Stimulated activated CD4-positive, alpha-beta T cell treated with anti-CD3 and anti-CD28 coated beads, Interleukin-15, amount 100 ng/mL, for 1 hour (primary cell): ENCODE measurements around the gene OLFM1.

Source experiments
- DNase-seq, 2 donors: peaks; one replicate each; pipeline ENCODE4 v3.0.0-alpha.2; 2020; ENCODE audit warnings: low read depth in 1 of 2, low spot score in 1 of 2

Gene OLFM1

GRCh38 chr9:135076143-135076875 is 11.2 kb upstream of the OLFM1 start:
- no peak for DNase-seq

- no peak for DNase-seq
Observed at GRCh38 chr9:135076876-135077430, 10.5 kb upstream of the OLFM1 start.

GRCh38 chr9:135077497-135078200 is 9.8 kb upstream of the OLFM1 start:
- no peak for DNase-seq

DNA sequence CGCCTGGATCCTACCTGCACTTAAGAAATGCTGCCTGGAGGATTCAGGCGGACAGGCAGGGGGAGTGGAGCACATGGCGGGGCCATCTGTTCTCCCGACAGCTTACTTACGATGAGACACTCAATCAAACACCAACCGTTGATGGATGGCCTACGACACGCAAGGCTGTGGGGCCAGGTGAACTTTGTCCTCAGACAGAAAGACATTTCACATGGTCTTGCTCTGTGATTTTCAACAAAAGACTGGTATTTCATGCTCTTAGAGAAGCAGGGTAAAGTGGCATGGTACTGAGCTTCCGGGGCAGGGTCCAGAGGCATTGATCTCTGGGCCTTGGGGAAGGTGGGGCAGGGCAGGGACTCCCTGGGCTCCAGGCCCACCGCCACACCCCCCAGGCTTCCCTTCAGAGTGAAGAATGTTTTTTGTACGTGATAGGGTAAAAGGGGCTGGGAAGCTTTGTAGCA is 9.1 kb upstream of the OLFM1 start:
- DNase-seq: no peak

DNA sequence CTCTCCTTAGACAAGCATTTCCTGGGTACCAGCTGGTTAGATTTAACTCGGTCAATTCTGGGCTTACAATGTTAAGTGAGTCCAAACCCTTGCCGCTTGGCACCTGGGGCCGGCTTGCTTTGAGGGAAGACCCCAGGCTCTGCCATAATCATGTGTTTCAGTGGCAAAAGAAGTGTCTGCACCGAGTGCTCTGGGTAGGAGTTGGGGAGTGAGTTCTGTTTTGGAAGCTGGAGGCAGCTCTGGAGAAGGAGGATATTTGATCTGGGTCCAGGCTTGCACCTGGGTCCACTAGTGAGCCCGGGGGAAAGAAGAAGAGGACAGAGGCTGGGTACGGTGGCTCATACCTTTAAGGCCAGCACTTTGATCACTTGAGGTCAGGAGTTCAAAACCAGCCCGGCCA is 8.4 kb upstream of the OLFM1 start:
- DNase-seq: no peak

DNA sequence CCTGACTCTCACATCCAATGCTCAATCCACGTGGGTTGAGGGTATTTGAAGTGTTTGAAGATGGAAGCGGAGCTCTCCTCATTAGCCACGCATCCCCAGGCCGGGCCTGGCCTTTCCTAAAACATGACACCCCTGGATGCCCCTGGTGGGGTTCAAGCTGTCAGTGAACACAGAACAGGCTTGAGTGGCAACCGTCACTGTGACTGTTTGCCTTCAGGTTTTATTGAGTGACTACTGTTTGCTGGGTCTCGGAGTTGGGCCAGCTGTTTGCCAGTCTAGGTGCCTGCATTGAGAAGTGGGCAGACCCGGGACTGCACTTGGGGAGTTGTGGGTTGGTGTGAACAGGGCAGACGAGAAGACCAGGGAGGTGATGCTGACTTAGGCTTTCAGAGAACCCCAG is 7.8 kb upstream of the OLFM1 start:
- no peak for DNase-seq

- DNase-seq: no peak
Observed at GRCh38 chr9:135080286-135081263, 6.9 kb upstream of the OLFM1 start.

DNA sequence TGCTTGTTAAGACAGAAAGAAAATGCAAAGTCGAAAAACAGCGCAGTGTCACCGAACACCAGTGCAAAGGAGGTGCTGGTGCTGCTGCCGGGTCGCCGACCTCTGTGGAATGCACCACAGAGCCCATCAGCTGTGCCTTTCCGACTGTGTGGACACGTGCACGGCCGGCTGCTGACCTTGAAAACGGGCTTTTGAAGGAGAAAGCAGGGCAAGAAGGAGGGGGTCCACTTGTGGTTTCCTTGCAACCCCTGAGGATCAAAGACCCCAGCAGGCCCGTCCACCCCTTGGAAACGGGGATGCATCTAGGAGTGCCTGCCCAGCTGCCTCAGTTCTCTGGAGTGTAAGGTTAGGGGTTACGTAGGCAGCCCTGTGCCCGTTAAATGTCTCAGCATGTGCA is 6.2 kb upstream of the OLFM1 start:
- no peak for DNase-seq

DNA sequence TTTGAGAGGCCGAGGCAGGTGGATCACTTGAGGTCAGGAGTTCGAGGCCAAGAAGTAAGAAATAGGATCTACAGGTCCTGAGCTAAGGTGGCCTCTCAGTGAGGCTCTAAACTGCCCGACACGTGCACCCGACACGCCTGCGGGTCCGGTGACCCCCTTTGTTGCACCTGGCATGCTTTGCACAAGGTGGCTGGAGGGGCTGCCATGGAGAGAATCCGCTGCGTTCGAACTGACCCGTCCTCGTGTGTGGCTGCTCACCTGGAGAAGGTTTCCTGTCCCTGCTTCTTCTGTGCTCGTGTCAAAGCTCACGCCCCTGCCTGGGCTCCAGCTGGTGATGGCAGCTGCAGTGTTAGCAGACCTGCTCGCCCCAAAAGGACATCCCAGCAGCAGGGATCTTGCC is 5.7 kb upstream of the OLFM1 start:
- no peak for DNase-seq

DNA sequence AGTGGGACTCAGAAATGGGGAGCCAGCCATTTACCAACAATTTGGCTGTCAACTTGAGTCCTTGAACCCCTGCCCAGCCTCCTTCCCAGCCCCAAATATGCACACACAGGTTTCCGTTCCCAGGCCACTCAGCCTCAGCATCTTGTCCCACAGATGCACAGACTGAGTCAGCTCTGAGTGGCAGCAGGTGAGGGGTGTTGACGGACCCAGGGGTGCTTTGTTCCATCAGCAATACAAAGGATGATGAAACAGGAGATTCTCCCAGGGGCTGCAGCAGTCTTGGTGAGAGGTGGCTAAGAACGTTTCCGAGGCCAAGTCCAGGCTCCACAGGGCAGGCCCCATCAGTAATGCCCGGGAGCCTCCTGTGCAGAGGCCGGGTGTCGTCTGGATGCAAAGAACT is 4.9 kb upstream of the OLFM1 start:
- DNase-seq: no peak

DNA sequence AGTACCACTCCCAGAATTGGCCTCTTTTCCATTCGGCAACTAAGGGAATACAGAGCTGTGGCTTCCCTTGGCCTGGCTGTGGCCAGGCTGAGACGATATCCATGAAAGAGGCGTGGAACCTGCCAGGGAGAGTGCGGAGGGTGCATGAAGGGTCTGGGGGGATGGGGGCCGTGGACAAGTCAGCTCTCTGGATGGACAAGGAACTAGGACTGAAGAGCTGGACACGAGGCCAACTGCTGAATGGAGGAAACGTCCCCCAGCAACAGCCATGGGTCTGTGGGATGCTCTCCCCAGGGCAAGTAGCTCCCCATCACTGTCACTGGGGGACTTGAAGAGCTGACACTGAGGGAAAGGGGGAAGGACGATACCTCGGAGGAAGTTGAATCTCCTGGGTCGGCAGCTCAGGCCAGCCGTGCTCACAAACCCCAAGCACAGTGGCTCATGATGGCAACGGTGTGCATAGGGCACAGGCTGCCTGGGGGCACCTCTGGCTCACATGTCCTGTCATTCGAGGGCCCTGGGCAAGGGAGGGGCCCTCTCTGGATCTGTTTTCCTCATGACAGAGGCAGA is 4.1 kb upstream of the OLFM1 start:
- DNase-seq: no peak

DNA sequence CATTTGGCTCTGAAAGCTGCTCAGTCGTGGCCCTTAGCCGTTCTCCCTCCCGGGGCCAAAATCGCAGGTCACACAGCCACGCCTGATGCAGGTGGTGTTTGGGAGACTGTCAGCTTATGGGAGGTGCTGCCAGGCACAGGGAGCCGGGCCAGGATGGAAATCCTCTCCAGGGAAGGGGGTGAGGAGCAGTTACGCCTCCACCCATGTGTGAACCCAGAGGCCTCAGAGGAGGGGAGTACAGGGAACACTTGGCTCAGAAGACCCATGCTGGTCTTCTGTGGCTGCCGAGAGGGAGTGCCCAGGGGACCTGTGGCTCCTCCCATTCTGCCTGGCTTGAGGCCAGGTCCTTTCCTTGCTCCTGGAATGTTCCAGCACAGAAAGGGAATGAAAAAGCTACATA is 3.6 kb upstream of the OLFM1 start:
- DNase-seq: no peak

DNA sequence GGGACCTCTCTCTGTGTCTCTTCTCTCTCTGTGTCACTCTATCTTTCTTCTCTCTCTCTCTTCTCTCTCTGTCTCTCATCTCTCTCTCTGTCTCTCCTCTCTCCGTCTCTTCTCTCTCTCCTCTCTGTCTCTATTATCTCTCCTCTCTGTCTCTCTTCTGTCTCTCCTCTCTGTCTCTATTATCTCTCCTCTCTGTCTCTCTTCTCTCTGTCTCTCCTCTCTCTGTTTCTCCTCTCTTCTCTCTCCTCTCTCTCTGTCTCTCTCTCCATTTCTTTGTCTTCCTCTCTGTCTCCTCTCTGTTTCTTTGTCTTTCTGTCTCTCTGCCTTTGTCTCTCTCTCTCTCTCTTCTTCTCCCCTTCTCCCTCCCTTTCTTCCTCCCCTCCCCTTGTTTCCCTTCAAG is 3.2 kb upstream of the OLFM1 start:
- DNase-seq: no peak

- DNase-seq: no peak
Observed at GRCh38 chr9:135084881-135085760, 2.3 kb upstream of the OLFM1 start.

GRCh38 chr9:135085830-135086546 is 1.5 kb upstream of the OLFM1 start:
- no peak for DNase-seq

GRCh38 chr9:135086597-135087488 is 625 bp upstream of the OLFM1 start:
- DNase-seq: no peak

GRCh38 chr9:135087899-135088347 is 455 bp downstream of the OLFM1 start:
- DNase-seq: no peak

DNA sequence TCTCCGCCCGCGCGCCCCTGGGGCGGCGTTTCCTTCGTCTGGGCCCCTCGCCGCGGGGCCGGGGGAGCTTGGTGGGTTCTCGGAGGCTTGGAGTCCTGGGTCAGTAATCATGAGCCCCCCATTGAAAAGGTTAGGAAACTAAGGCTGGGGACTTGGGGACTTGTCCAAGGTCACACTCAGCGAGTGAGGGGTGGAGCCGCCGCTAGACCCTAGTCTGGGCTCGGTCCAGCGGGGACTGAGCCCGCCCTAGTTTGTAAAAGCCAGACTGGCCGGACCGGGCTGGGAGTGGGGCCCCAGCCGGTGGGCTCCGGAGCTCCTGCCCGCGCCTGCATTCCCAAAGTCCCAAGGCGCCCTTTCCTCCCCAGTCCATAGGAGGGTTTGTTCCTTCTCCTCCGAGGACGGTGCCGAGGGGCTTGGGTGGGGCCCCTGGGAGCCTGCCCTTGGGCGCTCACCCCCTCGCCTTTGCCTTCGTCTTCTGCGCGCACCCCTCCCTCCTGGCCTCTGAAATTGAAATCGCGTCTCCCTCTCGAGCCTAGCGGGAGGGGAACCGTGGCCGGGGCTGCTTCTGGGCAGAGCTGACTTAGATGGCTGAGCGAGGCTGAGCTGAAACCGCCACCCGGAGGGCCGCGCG is 995 bp downstream of the OLFM1 start:
- no peak for DNase-seq
